Endometrium (tissue), 2 donors: ENCODE measurements around the gene S1PR3.

Source experiments
- FAIRE-seq: peaks from 2 replicates; lab custom pipeline; 2012; peaks lifted over from hg19 to GRCh38; lab: Jason Lieb, UNC
- donor health status: control.
- donor health status: control.

The S1PR3 gene

DNA sequence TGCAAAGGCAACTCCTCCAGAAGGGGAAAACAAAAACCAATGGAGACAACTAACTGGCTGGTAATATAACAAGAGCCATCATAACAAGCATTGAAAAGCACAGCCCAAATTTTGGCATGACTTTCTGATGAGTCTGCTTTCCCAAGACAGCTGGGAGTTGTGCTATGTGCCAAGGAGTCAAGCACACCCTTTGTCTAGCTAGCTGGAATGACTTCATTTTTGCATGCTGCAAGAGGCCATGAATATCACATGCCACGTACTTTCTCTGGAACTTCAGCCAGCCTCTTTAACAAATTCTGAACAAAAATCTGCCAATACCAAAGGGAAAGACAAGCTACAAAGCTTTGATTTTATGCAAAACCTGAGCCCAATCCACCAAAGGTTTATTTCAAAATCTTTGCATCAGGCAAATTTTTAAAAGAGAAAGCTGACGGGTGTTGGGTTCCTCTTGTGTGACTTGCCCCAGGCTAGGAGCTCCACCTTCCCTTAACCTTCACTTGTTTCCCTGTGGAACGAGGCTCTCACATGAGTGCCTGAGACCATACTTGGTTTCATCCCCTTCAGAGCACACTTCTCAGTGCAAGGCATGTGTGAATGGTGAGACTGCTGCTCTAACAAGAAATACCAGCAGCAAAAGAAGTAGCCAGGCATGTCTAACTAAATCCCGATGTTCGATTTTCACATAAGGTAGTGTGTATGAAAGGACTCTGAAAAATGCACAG lies 47.3 kb downstream of the S1PR3 start:
- FAIRE-seq, result no peak

- no peak for FAIRE-seq
Observed at GRCh38 chr9:89039104-89039465, 47.8 kb downstream of the S1PR3 start.

DNA sequence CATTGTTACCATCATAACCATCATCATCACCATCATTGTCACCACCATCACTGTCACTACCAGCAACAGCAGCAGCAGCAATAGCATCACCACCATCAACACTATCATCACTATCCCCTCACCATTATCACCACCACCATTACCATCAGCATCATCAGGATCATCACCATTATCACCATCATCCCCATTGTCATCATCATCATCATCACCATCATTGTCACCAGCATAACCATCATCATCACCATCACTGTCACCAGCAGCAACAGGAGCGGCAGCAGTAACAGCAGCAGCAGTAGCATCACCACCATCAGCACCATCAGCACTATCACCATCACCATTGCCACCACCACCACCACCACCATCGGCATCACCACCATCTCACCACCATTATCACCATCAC lies 48.4 kb downstream of the S1PR3 start:
- no peak for FAIRE-seq

GRCh38 chr9:89042984-89043383 lies 51.7 kb downstream of the S1PR3 start:
- no peak for FAIRE-seq

DNA sequence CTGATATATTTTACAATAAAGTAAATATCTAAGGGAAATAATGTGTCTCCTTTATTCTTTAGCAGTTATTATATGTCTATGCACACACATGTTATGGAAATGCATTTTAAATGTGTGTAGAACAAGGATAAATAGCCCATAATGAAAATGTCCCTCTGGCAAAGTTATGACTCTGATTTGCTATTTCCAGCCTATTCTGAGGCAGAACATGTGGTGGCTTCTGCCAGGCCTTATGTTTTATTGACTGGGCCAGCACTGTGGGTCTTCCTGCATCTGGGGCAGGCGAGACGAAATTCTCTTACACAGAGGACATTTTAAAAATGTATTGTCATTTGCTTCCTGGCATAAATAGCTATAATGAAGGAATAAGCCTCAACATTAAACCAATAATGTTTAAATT lies 52.8 kb downstream of the S1PR3 start:
- no peak for FAIRE-seq

- FAIRE-seq, result no peak
Observed at GRCh38 chr9:89044881-89045280, 53.6 kb downstream of the S1PR3 start.

DNA sequence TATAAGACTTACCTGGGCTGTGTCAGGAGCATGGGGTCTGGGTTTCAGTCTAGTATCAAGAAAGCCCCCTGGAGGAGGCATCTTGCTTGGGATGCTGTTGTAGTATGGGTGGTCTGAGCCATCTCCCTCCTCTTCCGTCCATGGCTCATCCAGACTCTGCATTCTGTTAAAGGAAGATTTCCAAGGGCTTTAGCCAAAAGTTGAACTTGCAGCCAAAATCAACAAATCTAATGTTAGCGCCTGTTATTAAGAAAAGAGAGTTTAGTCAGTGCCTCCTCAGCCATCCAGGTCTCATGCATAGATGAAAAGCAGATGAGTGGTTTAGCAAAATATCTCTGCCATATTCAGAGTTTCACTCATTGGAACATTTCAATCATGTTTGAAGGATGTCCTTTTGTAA lies 55.6 kb downstream of the S1PR3 start:
- FAIRE-seq, result no peak

GRCh38 chr9:89047667-89048066 lies 56.4 kb downstream of the S1PR3 start:
- FAIRE-seq, result no peak

DNA sequence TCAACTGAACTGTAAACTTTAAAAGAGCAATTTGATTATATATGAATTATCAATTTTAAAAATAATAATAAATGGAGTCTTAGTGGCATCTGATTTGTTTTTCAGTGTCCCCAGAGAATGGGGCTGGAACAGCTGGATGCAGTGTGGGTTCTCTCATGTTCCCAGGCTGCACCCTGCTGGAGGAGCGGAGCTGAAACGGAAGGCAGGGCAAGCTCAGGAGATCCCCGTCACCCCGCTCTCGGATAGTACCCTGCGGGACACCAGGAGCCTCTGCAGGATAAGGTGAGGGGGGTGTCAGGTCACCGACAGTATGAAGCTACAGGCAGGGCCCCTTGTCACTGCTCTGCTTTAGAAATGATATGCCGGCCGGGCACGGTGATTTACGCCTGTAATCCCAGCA lies 57.3 kb downstream of the S1PR3 start:
- FAIRE-seq, result no peak

GRCh38 chr9:89049646-89050045 lies 58.4 kb downstream of the S1PR3 start:
- no peak for FAIRE-seq

DNA sequence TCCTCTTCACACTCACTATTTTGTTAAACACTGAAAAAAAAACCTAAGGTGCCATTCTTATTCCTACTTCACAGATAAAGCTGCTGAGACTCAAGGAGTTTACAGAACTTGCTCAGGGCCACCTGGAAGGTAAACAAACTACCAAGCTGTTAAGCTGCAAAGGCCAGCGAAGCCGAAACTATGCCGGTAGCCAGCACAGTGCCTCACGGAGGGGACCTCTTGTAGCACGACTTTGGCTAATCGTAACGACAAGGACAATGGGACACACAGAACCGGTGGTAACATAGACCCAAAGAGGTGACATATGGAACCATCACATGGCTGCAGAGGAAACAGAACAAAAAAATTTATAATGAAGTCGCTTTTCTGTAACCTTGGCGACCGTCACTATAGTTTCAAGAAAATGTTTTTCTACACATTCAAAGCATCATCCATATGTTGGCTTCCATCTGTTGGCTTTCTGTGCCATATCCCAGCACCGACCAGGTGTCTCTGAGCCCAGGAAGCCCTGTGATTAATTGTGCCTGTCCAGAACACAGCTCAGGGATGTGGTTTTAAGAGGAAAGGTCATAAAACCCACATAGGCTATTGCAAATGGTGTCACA lies 60.3 kb downstream of the S1PR3 start:
- FAIRE-seq, result no peak

- FAIRE-seq, result no peak
Observed at GRCh38 chr9:89052470-89053097, 61.3 kb downstream of the S1PR3 start.

DNA sequence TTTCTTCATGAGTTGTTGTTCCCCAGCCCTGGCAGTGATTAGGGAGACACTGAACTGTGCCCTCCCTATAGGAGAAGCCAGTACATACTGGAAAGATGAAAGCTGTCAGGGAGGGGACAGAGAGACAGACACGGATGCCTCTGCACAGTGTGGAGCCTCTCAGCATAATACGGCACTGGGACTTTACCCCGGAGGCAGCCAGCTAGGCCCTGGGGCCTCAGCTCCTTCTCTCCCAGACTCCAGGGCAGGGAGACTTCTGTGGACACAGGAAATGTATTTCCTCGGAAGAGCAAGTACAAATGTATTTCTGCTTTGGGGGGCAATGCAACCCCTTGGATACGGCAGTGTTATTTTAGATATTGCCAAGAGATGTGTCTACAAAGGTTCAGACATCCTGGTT lies 62.0 kb downstream of the S1PR3 start:
- FAIRE-seq, result no peak
